Measurements from ENCODE around the gene C5AR1. TPM values are rescaled to one million over a fixed set of nuclear protein-coding genes. Genes with fewer than 3 reads are reported as not detected.

The C5AR1 gene
- total and polyA plus RNA-seq, 9 of the 15 experiments (the other 6 are each of a cell fraction or from before 2014, with no cell fraction given), result 0.06 to 1.6 (median 0.28) TPM; not detected in 3

DNA sequence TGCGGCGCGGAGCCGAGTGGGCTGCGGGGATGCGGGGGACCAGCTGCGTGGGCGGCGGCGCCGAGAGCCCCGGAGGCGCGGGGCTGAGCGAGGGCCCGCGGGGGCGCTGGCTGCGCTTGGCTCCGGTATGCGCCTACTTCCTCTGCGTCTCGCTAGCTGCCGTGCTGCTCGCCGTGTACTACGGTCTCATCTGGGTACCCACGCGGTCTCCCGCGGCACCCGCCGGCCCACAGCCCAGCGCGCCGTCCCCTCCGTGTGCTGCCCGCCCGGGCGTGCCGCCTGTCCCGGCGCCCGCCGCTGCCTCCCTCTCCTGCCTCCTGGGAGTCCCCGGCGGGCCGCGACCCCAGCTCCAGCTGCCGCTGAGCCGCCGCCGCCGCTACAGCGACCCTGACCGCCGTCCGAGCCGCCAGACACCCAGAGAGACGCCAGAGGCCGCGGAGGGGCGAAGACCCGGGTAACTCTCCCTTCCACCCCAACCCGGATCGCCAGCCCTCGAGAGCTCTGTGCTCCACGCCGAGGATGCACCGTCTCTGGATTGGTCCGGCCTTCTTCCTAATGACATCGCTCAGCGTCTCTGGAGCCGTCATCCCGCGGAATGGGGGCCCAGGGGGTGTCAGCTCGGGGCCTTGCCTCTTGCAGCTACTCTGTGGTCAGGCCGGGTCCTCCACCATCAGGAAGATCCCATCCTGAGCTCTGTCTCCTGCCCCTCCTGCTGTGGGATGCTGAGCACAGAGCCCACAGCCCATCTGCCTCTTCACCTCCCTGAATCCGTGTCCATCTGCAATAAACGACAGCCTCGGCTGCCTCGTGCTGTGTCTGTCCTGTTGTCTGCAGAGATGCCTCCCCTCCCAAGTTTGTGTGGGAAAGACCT lies 34.5 kb upstream of the C5AR1 start:
- POLR2A ChIA-PET, result interaction anchor here (0.6 to 3.2 kb wide), 21 partner anchors 11 to 432 kb away, joined by 3 to 25 read pairs (median 3); partner anchors contain the start of gene CCDC9
- 2% methylated on average over 61 of the region's 82 CpGs for WGBS (ENCODE audit: insufficient coverage, low coverage, missing lambda C conversion rate)
- Histone ChIP-seq H3K27ac (ENCODE audit: extremely low read depth, low read depth, low read length) (peak overlapping the region; percentile 78), H3K79me2 (ENCODE audit: control insufficient read depth, insufficient read depth, low read length) (peaks cover 20% of the 10 kb centered on the region), H3K9me3 (replicated peaks; ENCODE audit: control insufficient read depth, insufficient read depth, low read depth, low read length) (no peaks in the 10 kb centered on the region), H3K9me1 (ENCODE audit: control insufficient read depth, insufficient read depth, low read length) (no peaks in the 10 kb centered on the region), H2AFZ (ENCODE audit: low read depth, low read length) (no peak overlapping the region), H3K27me3 (ENCODE audit: control insufficient read depth in 2 of 2, insufficient read depth in 2 of 2, low read length in 2 of 2) (no peaks in the 10 kb centered on the region), H3K4me1 (replicated peaks in 1 of 2; ENCODE audit: control insufficient read depth in 2 of 2, insufficient read depth in 2 of 2, low read length in 2 of 2) (peaks cover 35 to 73% of the 10 kb centered on the region in 2 experiments), H3K4me3 (peak overlapping the region; percentile 60), H4K20me1 (replicated peaks; ENCODE audit: control insufficient read depth, insufficient read depth, low read length) (no peaks in the 10 kb centered on the region), H3K36me3 (ENCODE audit: control insufficient read depth, insufficient read depth, low read length) (peaks cover 22% of the 10 kb centered on the region; the same call in 1 of the 3 replicates), H3K4me2 (ENCODE audit: insufficient read depth, low read length) (peak overlapping the region; percentile 80), H3K9ac (ENCODE audit: insufficient read depth in 1 of 2, low read depth in 2 of 2, low read length in 2 of 2) (peak overlapping the region; percentile 54 to 95)
- no TSS peak for BruUV-seq (replicated peaks)
- FAIRE-seq (no peak), ATAC-seq (no peak), DNase-seq (ENCODE audit: extremely low read depth in 1 of 4, low spot score in 3 of 4) (peak in 2 of 4 experiments; percentile 45 to 87)
- CTCF ChIA-PET (ENCODE audit: low intra/inter-chr PET ratio), result interaction anchor here (0.6 kb wide), 1 partner anchor 150 kb away, joined by 5 read pairs; no protein-coding TSS in a partner anchor
- intact Hi-C loops (cut with micrococcal nuclease) (loop anchor here (1.0 kb wide), 1 partner anchor 18 kb away; no protein-coding TSS in a partner anchor), in situ Hi-C loops (cut with MboI) (no loop called here)
- TF ChIP-seq POLR2G (IDR thresholded peaks at IDR 0.05; ENCODE audit: low read depth, low read length), result peak; percentile 79
- TF ChIP-seq, protein P1, sequence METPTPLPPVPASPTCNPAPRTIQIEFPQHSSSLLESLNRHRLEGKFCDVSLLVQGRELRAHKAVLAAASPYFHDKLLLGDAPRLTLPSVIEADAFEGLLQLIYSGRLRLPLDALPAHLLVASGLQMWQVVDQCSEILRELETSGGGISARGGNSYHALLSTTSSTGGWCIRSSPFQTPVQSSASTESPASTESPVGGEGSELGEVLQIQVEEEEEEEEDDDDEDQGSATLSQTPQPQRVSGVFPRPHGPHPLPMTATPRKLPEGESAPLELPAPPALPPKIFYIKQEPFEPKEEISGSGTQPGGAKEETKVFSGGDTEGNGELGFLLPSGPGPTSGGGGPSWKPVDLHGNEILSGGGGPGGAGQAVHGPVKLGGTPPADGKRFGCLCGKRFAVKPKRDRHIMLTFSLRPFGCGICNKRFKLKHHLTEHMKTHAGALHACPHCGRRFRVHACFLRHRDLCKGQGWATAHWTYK (CRISPR knock-in tag; IDR thresholded peaks at IDR 0.05), result peak; percentile 41; the same call in 1 of the 2 replicates
- 0 out of 2 replicates have a peak, but pooled peaks have one; percentile 70 for TF ChIP-seq ILF3 (IDR thresholded peaks at IDR 0.05; ENCODE audit: borderline replicate concordance)
- TF ChIP-seq SIN3A (IDR thresholded peaks at IDR 0.05; ENCODE audit: borderline replicate concordance in 2 of 2, control insufficient read depth in 1 of 2, low read depth in 2 of 2, low read length in 2 of 2), result peak; percentile 17 to 45; a peak in 2 of 4 replicates
- peak; percentile 71; the same call in 1 of the 2 replicates for TF ChIP-seq ZBTB1 (CRISPR knock-in tag; IDR thresholded peaks at IDR 0.05; ENCODE audit: borderline replicate concordance, low read depth)
- TF ChIP-seq RBBP5 (IDR thresholded peaks at IDR 0.05; ENCODE audit: borderline replicate concordance, insufficient read depth, low read length, poor library complexity, severe bottlenecking), result peak; percentile 1
- TF ChIP-seq, protein P2, sequence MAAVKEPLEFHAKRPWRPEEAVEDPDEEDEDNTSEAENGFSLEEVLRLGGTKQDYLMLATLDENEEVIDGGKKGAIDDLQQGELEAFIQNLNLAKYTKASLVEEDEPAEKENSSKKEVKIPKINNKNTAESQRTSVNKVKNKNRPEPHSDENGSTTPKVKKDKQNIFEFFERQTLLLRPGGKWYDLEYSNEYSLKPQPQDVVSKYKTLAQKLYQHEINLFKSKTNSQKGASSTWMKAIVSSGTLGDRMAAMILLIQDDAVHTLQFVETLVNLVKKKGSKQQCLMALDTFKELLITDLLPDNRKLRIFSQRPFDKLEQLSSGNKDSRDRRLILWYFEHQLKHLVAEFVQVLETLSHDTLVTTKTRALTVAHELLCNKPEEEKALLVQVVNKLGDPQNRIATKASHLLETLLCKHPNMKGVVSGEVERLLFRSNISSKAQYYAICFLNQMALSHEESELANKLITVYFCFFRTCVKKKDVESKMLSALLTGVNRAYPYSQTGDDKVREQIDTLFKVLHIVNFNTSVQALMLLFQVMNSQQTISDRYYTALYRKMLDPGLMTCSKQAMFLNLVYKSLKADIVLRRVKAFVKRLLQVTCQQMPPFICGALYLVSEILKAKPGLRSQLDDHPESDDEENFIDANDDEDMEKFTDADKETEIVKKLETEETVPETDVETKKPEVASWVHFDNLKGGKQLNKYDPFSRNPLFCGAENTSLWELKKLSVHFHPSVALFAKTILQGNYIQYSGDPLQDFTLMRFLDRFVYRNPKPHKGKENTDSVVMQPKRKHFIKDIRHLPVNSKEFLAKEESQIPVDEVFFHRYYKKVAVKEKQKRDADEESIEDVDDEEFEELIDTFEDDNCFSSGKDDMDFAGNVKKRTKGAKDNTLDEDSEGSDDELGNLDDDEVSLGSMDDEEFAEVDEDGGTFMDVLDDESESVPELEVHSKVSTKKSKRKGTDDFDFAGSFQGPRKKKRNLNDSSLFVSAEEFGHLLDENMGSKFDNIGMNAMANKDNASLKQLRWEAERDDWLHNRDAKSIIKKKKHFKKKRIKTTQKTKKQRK (IDR thresholded peaks at IDR 0.05; ENCODE audit: borderline replicate concordance, low read depth, low read length), result no peak
- TF ChIP-seq, protein P3, sequence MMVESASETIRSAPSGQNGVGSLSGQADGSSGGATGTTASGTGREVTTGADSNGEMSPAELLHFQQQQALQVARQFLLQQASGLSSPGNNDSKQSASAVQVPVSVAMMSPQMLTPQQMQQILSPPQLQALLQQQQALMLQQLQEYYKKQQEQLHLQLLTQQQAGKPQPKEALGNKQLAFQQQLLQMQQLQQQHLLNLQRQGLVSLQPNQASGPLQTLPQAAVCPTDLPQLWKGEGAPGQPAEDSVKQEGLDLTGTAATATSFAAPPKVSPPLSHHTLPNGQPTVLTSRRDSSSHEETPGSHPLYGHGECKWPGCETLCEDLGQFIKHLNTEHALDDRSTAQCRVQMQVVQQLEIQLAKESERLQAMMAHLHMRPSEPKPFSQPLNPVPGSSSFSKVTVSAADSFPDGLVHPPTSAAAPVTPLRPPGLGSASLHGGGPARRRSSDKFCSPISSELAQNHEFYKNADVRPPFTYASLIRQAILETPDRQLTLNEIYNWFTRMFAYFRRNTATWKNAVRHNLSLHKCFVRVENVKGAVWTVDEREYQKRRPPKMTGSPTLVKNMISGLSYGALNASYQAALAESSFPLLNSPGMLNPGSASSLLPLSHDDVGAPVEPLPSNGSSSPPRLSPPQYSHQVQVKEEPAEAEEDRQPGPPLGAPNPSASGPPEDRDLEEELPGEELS (CRISPR knock-in tag; IDR thresholded peaks at IDR 0.05; ENCODE audit: borderline replicate concordance), result 0 out of 2 replicates have a peak, but pooled peaks have one; percentile 19
- TF ChIP-seq RBM39 (optimal IDR thresholded peaks at IDR 0.05; ENCODE audit: low read depth, low read length), result no peak
- TF ChIP-seq ZNF239 (CRISPR knock-in tag; IDR thresholded peaks at IDR 0.05), result no peak

All from K562 (cell line).